A172 (cell line): ENCODE results near the gene BNC2. TPM values are rescaled to one million over a fixed set of nuclear protein-coding genes. Genes with fewer than 3 reads are reported as not detected.
"Not testable (repeated sequence)": the region's sequence is repeated elsewhere in the genome, so short reads cannot be mapped to it uniquely, and the experiment has no call there.

ENCODE experiments used
- DNase-seq: peaks from one replicate; pipeline ENCODE4 v3.0.0-alpha.2; 2015; ENCODE audit warnings: low spot score
- total RNA-seq: library from RNA; depleted of rRNA; stranded (reverse); fragments of >200 nt; shearing (Covaris generic); gene quantifications from 2 replicates; pipeline ENCODE4 v1.2.3, GENCODE V29; 2014

BNC2 gene
- total RNA-seq, 1 experiment from 2014 or later: 9.9 TPM

GRCh38 chr9:16545639-16546038, 324.8 kb downstream of the BNC2 start:
- no peak for DNase-seq

- no peak for DNase-seq
These were observed 325.6 kb downstream of the BNC2 start for GRCh38 chr9:16544842-16545241.

- no peak for DNase-seq
These were observed 326.8 kb downstream of the BNC2 start for GRCh38 chr9:16543686-16544085.

- no peak for DNase-seq
These were observed 327.2 kb downstream of the BNC2 start for GRCh38 chr9:16543225-16543624.

- no peak for DNase-seq
These were observed 328.2 kb downstream of the BNC2 start for GRCh38 chr9:16542290-16542689.

GRCh38 chr9:16540743-16541613, 329.5 kb downstream of the BNC2 start:
- peak; percentile 36 for DNase-seq

GRCh38 chr9:16539626-16540025, 330.8 kb downstream of the BNC2 start:
- not testable (repeated sequence) for DNase-seq

- no peak for DNase-seq
These were observed 334.9 kb downstream of the BNC2 start for GRCh38 chr9:16535555-16535954.

GRCh38 chr9:16532681-16533450, 337.6 kb downstream of the BNC2 start:
- DNase-seq: peak; percentile 66

GRCh38 chr9:16532272-16532671, 338.2 kb downstream of the BNC2 start:
- peak; percentile 13 for DNase-seq

- DNase-seq: no peak
These were observed 339.5 kb downstream of the BNC2 start for GRCh38 chr9:16530669-16531642.

GRCh38 chr9:16527573-16527972, 342.9 kb downstream of the BNC2 start:
- DNase-seq: no peak

GRCh38 chr9:16526380-16526779, 344.1 kb downstream of the BNC2 start:
- no peak for DNase-seq

GRCh38 chr9:16524823-16525222, 345.6 kb downstream of the BNC2 start:
- no peak for DNase-seq

GRCh38 chr9:16524078-16524477, 346.4 kb downstream of the BNC2 start:
- no peak for DNase-seq

GRCh38 chr9:16521868-16522411, 348.5 kb downstream of the BNC2 start:
- peak; percentile 89 for DNase-seq

- no peak for DNase-seq
These were observed 351.5 kb downstream of the BNC2 start for GRCh38 chr9:16519001-16519400.

GRCh38 chr9:16516891-16517290, 353.6 kb downstream of the BNC2 start:
- no peak for DNase-seq

GRCh38 chr9:16515879-16516301, 354.6 kb downstream of the BNC2 start:
- DNase-seq: peak; percentile 54

GRCh38 chr9:16515207-16515606, 355.3 kb downstream of the BNC2 start:
- DNase-seq: no peak

- no peak for DNase-seq
These were observed 356.3 kb downstream of the BNC2 start for GRCh38 chr9:16514131-16514530.
